K562 (cell line): Measurements from ENCODE around the gene LLGL2. TPM values are rescaled to one million over a fixed set of nuclear protein-coding genes. Genes with fewer than 3 reads are reported as not detected.

ENCODE experiments used
- ETV5 ChIP-seq: sonication (generic); formaldehyde crosslinking; IDR thresholded peaks from 2 replicates; pipeline ENCODE4 v1.4.0; 2020; ENCODE audit warnings: low read depth, mild to moderate bottlenecking, missing genetic modification reagents
- IRF2 ChIP-seq: sonication (generic); formaldehyde crosslinking; IDR thresholded peaks from 2 replicates; pipeline ENCODE4 v1.8.1; 2022; ENCODE audit warnings: mild to moderate bottlenecking, missing genetic modification reagents
- KLF10 ChIP-seq: fragments of 250-450 bp; sonication (Bioruptor Pico); IDR thresholded peaks from 2 replicates; pipeline ENCODE4 v1.6.1; 2021; ENCODE audit warnings: matching md5 sums
- NFRKB ChIP-seq: fragments of 450-650 bp; IDR thresholded peaks from 2 replicates; pipeline ENCODE4 v1.6.1; 2016; ENCODE audit warnings: low read depth
- NONO ChIP-seq, 2 experiments: fragments of 200-400 bp in 1 of 2; fragments of 450-650 bp in 1 of 2; formaldehyde crosslinking in 1 of 2; IDR thresholded peaks; 2 replicates each; pipeline ENCODE4 v1.6.1; 2017; ENCODE audit warnings: low read depth in 2 of 2, mild to moderate bottlenecking in 2 of 2, moderate library complexity in 2 of 2, low read length in 1 of 2
- PTTG1 ChIP-seq: fragments of 450-650 bp; IDR thresholded peaks from 2 replicates; pipeline ENCODE4 v1.6.1; 2016; ENCODE audit warnings: low read depth, mild to moderate bottlenecking, missing genetic modification characterization, missing compliant biosample characterization
- RFX7 ChIP-seq: fragments of 250-450 bp; sonication (Bioruptor Pico); IDR thresholded peaks from 2 replicates; pipeline ENCODE4 v1.5.1; 2021; ENCODE audit warnings: mild to moderate bottlenecking
- SLC30A9 ChIP-seq: fragments of 250-450 bp; sonication (Bioruptor Pico); IDR thresholded peaks from 2 replicates; pipeline ENCODE4 v1.8.0; 2022; ENCODE audit warnings: mild to moderate bottlenecking, moderate library complexity
- SP2 ChIP-seq: IDR thresholded peaks from 2 replicates; pipeline ENCODE4 v1.6.1; 2011; ENCODE audit warnings: mild to moderate bottlenecking, low read depth, low read length, moderate library complexity; ENCODE audit not compliant: poor library complexity, severe bottlenecking; ENCODE audit errors: extremely low read depth
- TRIM24 ChIP-seq, 2 experiments: fragments of 450-650 bp; IDR thresholded peaks; 2 replicates each; pipeline ENCODE4 v1.6.1; 2016
- ZC3H8 ChIP-seq: fragments of 450-650 bp; IDR thresholded peaks from 2 replicates; pipeline ENCODE4 v1.6.1; 2017
- ZFP36 ChIP-seq: fragments of 150-350 bp; IDR thresholded peaks from 2 replicates; pipeline ENCODE4 v1.6.1; 2018; ENCODE audit warnings: low read length, low read depth; ENCODE audit not compliant: partially characterized antibody
- ZNF143 ChIP-seq: sonication (generic); formaldehyde crosslinking; IDR thresholded peaks from 2 replicates; pipeline ENCODE4 v1.9.0; 2022; ENCODE audit warnings: mild to moderate bottlenecking, missing genetic modification reagents
- ZNF347 ChIP-seq: fragments of 450-650 bp; formaldehyde crosslinking; IDR thresholded peaks from 2 replicates; pipeline ENCODE4 v1.4.0; 2020; ENCODE audit warnings: low read depth, mild to moderate bottlenecking, moderate library complexity
- polyA plus RNA-seq, 8 experiments: library from polyadenylated mRNA; depleted of rRNA in 4 of 8; stranded (reverse) in 5 of 8; unstranded in 3 of 8; fragments of >200 nt; fragmentation: Nextera tagmentation in 2 of 8; fragmentation: Illumina TruSeq in 1 of 8; extraction: Ambion mirVana in 2 of 8; extraction: Trizol in 1 of 8; gene quantifications; 2 replicates each; pipeline versions ENCODE4 v1.2.1 to v1.2.3, GENCODE V29; 2011 to 2014; ENCODE audit warnings: inconsistent platforms in 1 of 8, missing spikeins in 1 of 8
- total RNA-seq, 7 experiments: library from RNA; depleted of rRNA in 6 of 7; stranded (reverse); fragments of >200 nt in 6 of 7; fragmentation: Illumina TruSeq in 2 of 7; extraction: Trizol in 2 of 7; gene quantifications; 2 replicates each; pipeline versions ENCODE4 v1.2.1 to v1.2.3, GENCODE V29; 2011 to 2021; ENCODE audit warnings: low replicate concordance in 1 of 7
- TF ChIP-seq, protein P1 (sequence below): fragments of 250-450 bp; sonication (Bioruptor Pico); IDR thresholded peaks from 2 replicates; pipeline ENCODE4 v1.4.0; 2020; ENCODE audit warnings: borderline replicate concordance
- TF ChIP-seq, protein P2 (sequence below): sonication (generic); formaldehyde crosslinking; IDR thresholded peaks from 2 replicates; pipeline ENCODE4 v1.8.1; 2022; ENCODE audit warnings: missing genetic modification reagents
- TF ChIP-seq, protein P3 (sequence below): fragments of 250-450 bp; sonication (Bioruptor Pico); IDR thresholded peaks from 2 replicates; pipeline ENCODE4 v1.5.0; 2021
- TF ChIP-seq, protein P4 (sequence below): conservative IDR thresholded peaks from 2 replicates; pipeline ENCODE4 v1.6.1; 2011; ENCODE audit warnings: low read depth, mild to moderate bottlenecking, low read length; ENCODE audit not compliant: control insufficient read depth
- TF ChIP-seq, protein P5 (sequence below): fragments of 250-450 bp; sonication (Bioruptor Pico); IDR thresholded peaks from 2 replicates; pipeline ENCODE4 v1.4.0; 2020; ENCODE audit warnings: mild to moderate bottlenecking, moderate library complexity, borderline replicate concordance

Gene LLGL2
- total and polyA plus RNA-seq, 9 of the 15 experiments (the other 6 are each of a cell fraction or from before 2014, with no cell fraction given) = 0.32 to 24.4 (median 10.2) TPM

DNA sequence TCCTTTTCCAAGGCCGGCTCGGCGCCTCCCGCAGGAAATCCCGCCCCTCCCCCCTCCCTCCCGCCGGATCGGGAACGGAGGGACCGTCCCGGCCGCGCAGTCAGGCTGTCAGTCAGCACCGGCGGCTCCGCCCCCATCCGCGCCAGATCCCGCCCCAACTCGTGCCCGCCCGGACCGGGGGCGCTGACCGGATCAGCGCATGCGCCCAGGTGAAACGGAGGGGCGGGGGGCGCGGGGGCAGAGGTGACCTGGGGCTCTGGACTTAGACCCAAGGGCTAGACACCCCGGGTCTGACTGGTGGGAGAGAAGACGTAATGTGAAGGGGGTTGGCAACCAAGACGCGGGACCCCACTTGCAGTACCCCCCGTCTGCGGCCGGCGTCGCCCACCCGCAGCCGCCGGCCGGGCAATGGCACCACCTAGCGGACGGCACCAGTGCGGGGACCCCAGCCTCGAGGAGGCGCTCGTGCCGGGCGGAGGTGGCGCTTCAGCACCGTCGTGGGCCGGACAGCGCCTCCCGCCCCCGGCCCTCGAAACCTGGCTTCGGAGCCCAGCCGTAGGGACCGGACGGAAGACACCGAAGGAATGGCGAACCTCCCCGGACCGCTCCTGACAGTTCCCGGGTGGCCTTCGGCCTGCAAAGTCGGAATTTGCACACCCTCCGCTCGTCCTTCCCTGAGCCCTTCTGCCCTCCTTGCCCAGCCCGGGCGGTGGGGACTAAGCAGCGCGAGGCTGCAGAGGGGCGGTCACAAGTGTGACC is 9.8 kb upstream of the LLGL2 start, which contains the start of gene CASKIN2 (continued):
- TF ChIP-seq RFX7 (CRISPR knock-in tag) (no peak), TRIM24 (IDR thresholded peaks at IDR 0.05) (peak in 1 of 2 experiments; percentile 76; a peak in 2 of 4 replicates), NFRKB (no peak), IRF2 (CRISPR knock-in tag) (peak; percentile 90; the same call in 1 of the 2 replicates), PTTG1 (tag) (no peak), ETV5 (CRISPR knock-in tag) (peak; percentile 94; the same call in 1 of the 2 replicates), ZFP36 (no peak), NONO (IDR thresholded peaks at IDR 0.05; ENCODE audit: low read depth in 2 of 2, low read length in 1 of 2) (no peak; a peak in 1 of 4 replicates), ZC3H8 (no peak), KLF10 (CRISPR knock-in tag) (no peak), ZNF143 (CRISPR knock-in tag) (0 out of 2 replicates have a peak, but pooled peaks have one; percentile 34), ZNF347 (CRISPR knock-in tag) (no peak), SP2 (no peak), SLC30A9 (CRISPR knock-in tag) (no peak)
- TF ChIP-seq, protein P1, sequence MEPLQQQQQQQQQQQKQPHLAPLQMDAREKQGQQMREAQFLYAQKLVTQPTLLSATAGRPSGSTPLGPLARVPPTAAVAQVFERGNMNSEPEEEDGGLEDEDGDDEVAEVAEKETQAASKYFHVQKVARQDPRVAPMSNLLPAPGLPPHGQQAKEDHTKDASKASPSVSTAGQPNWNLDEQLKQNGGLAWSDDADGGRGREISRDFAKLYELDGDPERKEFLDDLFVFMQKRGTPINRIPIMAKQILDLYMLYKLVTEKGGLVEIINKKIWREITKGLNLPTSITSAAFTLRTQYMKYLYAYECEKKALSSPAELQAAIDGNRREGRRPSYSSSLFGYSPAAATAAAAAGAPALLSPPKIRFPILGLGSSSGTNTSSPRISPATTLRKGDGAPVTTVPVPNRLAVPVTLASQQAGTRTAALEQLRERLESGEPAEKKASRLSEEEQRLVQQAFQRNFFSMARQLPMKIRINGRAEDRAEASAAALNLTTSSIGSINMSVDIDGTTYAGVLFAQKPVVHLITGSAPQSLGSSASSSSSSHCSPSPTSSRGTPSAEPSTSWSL (CRISPR knock-in tag) = no peak
- TF ChIP-seq, protein P2, sequence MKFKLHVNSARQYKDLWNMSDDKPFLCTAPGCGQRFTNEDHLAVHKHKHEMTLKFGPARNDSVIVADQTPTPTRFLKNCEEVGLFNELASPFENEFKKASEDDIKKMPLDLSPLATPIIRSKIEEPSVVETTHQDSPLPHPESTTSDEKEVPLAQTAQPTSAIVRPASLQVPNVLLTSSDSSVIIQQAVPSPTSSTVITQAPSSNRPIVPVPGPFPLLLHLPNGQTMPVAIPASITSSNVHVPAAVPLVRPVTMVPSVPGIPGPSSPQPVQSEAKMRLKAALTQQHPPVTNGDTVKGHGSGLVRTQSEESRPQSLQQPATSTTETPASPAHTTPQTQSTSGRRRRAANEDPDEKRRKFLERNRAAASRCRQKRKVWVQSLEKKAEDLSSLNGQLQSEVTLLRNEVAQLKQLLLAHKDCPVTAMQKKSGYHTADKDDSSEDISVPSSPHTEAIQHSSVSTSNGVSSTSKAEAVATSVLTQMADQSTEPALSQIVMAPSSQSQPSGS (CRISPR knock-in tag) = peak; percentile 78; the same call in 1 of the 2 replicates
- TF ChIP-seq, protein P3, sequence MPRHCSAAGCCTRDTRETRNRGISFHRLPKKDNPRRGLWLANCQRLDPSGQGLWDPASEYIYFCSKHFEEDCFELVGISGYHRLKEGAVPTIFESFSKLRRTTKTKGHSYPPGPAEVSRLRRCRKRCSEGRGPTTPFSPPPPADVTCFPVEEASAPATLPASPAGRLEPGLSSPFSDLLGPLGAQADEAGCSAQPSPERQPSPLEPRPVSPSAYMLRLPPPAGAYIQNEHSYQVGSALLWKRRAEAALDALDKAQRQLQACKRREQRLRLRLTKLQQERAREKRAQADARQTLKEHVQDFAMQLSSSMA (CRISPR knock-in tag) = no peak
- TF ChIP-seq, protein P4, sequence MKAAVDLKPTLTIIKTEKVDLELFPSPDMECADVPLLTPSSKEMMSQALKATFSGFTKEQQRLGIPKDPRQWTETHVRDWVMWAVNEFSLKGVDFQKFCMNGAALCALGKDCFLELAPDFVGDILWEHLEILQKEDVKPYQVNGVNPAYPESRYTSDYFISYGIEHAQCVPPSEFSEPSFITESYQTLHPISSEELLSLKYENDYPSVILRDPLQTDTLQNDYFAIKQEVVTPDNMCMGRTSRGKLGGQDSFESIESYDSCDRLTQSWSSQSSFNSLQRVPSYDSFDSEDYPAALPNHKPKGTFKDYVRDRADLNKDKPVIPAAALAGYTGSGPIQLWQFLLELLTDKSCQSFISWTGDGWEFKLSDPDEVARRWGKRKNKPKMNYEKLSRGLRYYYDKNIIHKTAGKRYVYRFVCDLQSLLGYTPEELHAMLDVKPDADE = peak; percentile 82; the same call in 1 of the 2 replicates
- TF ChIP-seq, protein P5, sequence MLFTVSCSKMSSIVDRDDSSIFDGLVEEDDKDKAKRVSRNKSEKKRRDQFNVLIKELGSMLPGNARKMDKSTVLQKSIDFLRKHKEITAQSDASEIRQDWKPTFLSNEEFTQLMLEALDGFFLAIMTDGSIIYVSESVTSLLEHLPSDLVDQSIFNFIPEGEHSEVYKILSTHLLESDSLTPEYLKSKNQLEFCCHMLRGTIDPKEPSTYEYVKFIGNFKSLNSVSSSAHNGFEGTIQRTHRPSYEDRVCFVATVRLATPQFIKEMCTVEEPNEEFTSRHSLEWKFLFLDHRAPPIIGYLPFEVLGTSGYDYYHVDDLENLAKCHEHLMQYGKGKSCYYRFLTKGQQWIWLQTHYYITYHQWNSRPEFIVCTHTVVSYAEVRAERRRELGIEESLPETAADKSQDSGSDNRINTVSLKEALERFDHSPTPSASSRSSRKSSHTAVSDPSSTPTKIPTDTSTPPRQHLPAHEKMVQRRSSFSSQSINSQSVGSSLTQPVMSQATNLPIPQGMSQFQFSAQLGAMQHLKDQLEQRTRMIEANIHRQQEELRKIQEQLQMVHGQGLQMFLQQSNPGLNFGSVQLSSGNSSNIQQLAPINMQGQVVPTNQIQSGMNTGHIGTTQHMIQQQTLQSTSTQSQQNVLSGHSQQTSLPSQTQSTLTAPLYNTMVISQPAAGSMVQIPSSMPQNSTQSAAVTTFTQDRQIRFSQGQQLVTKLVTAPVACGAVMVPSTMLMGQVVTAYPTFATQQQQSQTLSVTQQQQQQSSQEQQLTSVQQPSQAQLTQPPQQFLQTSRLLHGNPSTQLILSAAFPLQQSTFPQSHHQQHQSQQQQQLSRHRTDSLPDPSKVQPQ = 0 out of 2 replicates have a peak, but pooled peaks have one; percentile 54
